Sigmoid colon (tissue), 7 donors: ENCODE measurements around the gene PIP5KL1. TPM values are rescaled to one million over a fixed set of nuclear protein-coding genes. Genes with fewer than 3 reads are reported as not detected.
A peak's percentile ranks its signal among the peaks of the same experiment; 100 is the strongest.

Experiments
- DNase-seq: peaks from one replicate; pipeline ENCODE4 v3.0.0-alpha.2; 2019
- H3K27ac ChIP-seq, 4 donors: fragments of 200-600 bp; sonication (generic); one replicate each; pipeline ENCODE4 v1.5.1; 2016 to 2019; ENCODE audit warnings: mild to moderate bottlenecking in 1 of 4
- H3K27me3 ChIP-seq, 3 donors: fragments of 200-600 bp; sonication (generic); one replicate each; pipeline ENCODE4 v1.5.1; 2019; ENCODE audit warnings: mild to moderate bottlenecking in 1 of 3
- H3K36me3 ChIP-seq, 4 donors: fragments of 200-600 bp; sonication (generic); one replicate each; pipeline ENCODE4 v1.5.1; 2016 to 2019
- H3K4me1 ChIP-seq, 4 donors: fragments of 200-600 bp; sonication (generic); one replicate each; pipeline ENCODE4 v1.5.1; 2017 to 2019
- H3K4me3 ChIP-seq, 4 donors: fragments of 200-600 bp; sonication (generic); one replicate each; pipeline ENCODE4 v1.5.1; 2017 to 2019; ENCODE audit warnings: mild to moderate bottlenecking in 2 of 4, moderate library complexity in 1 of 4
- H3K9me3 ChIP-seq, 4 donors: fragments of 200-600 bp in 3 of 4; sonication (generic) in 3 of 4; one replicate each; pipeline versions ENCODE4 v1.5.1 to v1.6.1; 2013 to 2019
- CTCF ChIP-seq, 4 experiments: fragments of 450-650 bp in 3 of 4; fragments of 200-600 bp in 1 of 4; IDR thresholded peaks; one replicate each; pipeline ENCODE4 v1.5.1; 2016 to 2019; ENCODE audit warnings: antibody characterized with exemption in 4 of 4, mild to moderate bottlenecking in 3 of 4, moderate library complexity in 2 of 4
- EP300 ChIP-seq, 4 donors: sonication (generic); formaldehyde crosslinking; IDR thresholded peaks; one replicate each; pipeline ENCODE4 v1.6.1; 2017; ENCODE audit warnings: antibody characterized with exemption in 4 of 4
- POLR2A ChIP-seq, 2 donors: fragments of 450-650 bp; IDR thresholded peaks; one replicate each; pipeline ENCODE4 v1.6.1; 2016; ENCODE audit warnings: antibody characterized with exemption in 2 of 2, mild to moderate bottlenecking in 2 of 2, moderate library complexity in 2 of 2
- POLR2AphosphoS5 ChIP-seq, 4 donors: sonication (generic); formaldehyde crosslinking; IDR thresholded peaks; one replicate each; pipeline ENCODE4 v1.6.1; 2017; ENCODE audit warnings: antibody characterized with exemption in 4 of 4
- WGBS, 2 donors: extraction: QIAGEN DNeasy Blood & Tissue Kit; methylation state at CpG; one replicate each; pipeline ENCODE4 v1.1.7; 2013; 5-methylcytosine and 5-hydroxymethylcytosine counted together
- intact Hi-C: fragments of 100-400 bp; cut with DNase I; formaldehyde crosslinking; loops from one replicate; pipeline ENCODE4 v1.15.1; 2023
- polyA plus RNA-seq, 3 donors: library from polyadenylated mRNA; stranded (reverse); fragments of 200-250 nt; gene quantifications; one replicate each; pipeline ENCODE4 v1.2.3, GENCODE V29; 2013
- total RNA-seq, 4 donors: library from RNA; depleted of rRNA; stranded (reverse); fragments of >200 nt; gene quantifications; one replicate each; pipeline ENCODE4 v1.1.0, GENCODE V29; 2016
- donor health status: healthy with polysubstance abuse.
- donor health status: Bipolar disorder and iron deficiency.
- donor health status: healthy.

The PIP5KL1 gene
- total RNA-seq (1 to 10 TPM in 3 of 4 donors, under 1 TPM in 1; 0.16 to 4.2 (median 2.6) TPM), polyA plus RNA-seq (1 to 10 TPM in 1 of 3 donors, under 1 TPM in 1, not detected in 1; 0.70 to 1.8 TPM)

GRCh38 chr9:127930231-127931091 is at the start of gene PIP5KL1:
Gene PIP5KL1, minus strand, starts transcription at chr9:127930777. Its CDS starts 25 bp downstream, at chr9:127930752.
- H3K9me3 ChIP-seq: no peaks in the 10 kb centered on the region
- peaks cover 22 to 65% (median 33%) of the 10 kb centered on the region in 3 donors for H3K27me3 ChIP-seq
- H3K4me1 ChIP-seq: peaks cover 0 to 34% (median 32%) of the 10 kb centered on the region in 4 donors
- H3K27ac ChIP-seq: no peak within 1 kb of the TSS
- H3K36me3 ChIP-seq: peaks cover 0 to 9% (median 4%) of the 10 kb centered on the region in 4 donors
- H3K4me3 ChIP-seq: peak within 1 kb of the TSS; percentile 21 to 55 (median 45)
- peak; percentile 88 for DNase-seq
- 2% methylated on average over 70 of the region's 70 CpGs for WGBS, 2 donors
- TF ChIP-seq EP300 (IDR thresholded peaks at IDR 0.05): no peak
- no peak for TF ChIP-seq CTCF (IDR thresholded peaks at IDR 0.05)
- no peak for TF ChIP-seq POLR2A (IDR thresholded peaks at IDR 0.05)
- TF ChIP-seq POLR2AphosphoS5 (IDR thresholded peaks at IDR 0.05): no peak
- intact Hi-C loops: loop anchor here (5.0 kb wide), 1 partner anchor 318 kb away; the partner anchor contains the start of gene STXBP1

GRCh38 chr9:127980060-127980705 is 49.6 kb upstream of the PIP5KL1 start:
- Histone ChIP-seq H3K4me3 (peak overlapping the region; percentile 61 to 96 (median 83)), H3K27me3 (no peaks in the 10 kb centered on the region), H3K36me3 (no peaks in the 10 kb centered on the region), H3K27ac (peak overlapping the region; percentile 94 to 99 (median 96)), H3K4me1 (peaks cover 0 to 59% (median 49%) of the 10 kb centered on the region in 4 donors), H3K9me3 (no peaks in the 10 kb centered on the region)
- DNase-seq: peak; percentile 75
- 0 to 1% methylated on average over 61 of the region's 61 CpGs for WGBS, 2 donors
- TF ChIP-seq CTCF (IDR thresholded peaks at IDR 0.05): no peak
- no peak for TF ChIP-seq EP300 (IDR thresholded peaks at IDR 0.05)
- TF ChIP-seq POLR2A (IDR thresholded peaks at IDR 0.05): peak in 1 of 2 donors; percentile 47
- peak in 3 of 4 donors; percentile 19 to 76 (median 67) for TF ChIP-seq POLR2AphosphoS5 (IDR thresholded peaks at IDR 0.05)
- intact Hi-C loops: loop anchor here (1.0 to 5.0 kb wide), 4 partner anchors 23 to 147 kb away; partner anchors contain the start of gene PTGES2

GRCh38 chr9:127979333-127980059 is 48.9 kb upstream of the PIP5KL1 start:
- WGBS, 2 donors: 1 to 5% methylated on average over 24 of the region's 24 CpGs
- peak overlapping the region; percentile 61 to 96 (median 83) for H3K4me3 ChIP-seq

GRCh38 chr9:127979015-127979332 is 48.4 kb upstream of the PIP5KL1 start:
- no peaks in the 10 kb centered on the region for H3K36me3 ChIP-seq
- intact Hi-C loops: no loop called here
- H3K9me3 ChIP-seq: no peaks in the 10 kb centered on the region
- WGBS, 2 donors: 7 to 31% methylated on average over 5 of the region's 5 CpGs
- TF ChIP-seq CTCF (IDR thresholded peaks at IDR 0.05) (no peak), POLR2AphosphoS5 (IDR thresholded peaks at IDR 0.05) (no peak), POLR2A (IDR thresholded peaks at IDR 0.05) (no peak), EP300 (IDR thresholded peaks at IDR 0.05) (no peak)
- peaks cover 0 to 71% (median 61%) of the 10 kb centered on the region in 4 donors for H3K4me1 ChIP-seq
- H3K4me3 ChIP-seq: peak overlapping the region; percentile 61 to 96 (median 83)
- no peak for DNase-seq
- peak overlapping the region; percentile 94 to 99 (median 96) for H3K27ac ChIP-seq
- H3K27me3 ChIP-seq: no peaks in the 10 kb centered on the region

More at GRCh38 chr9:127979333-127980059, 48.9 kb upstream of the PIP5KL1 start:
- peaks cover 0 to 66% (median 56%) of the 10 kb centered on the region in 4 donors for H3K4me1 ChIP-seq
- intact Hi-C loops: loop anchor here (1.0 to 5.0 kb wide), 4 partner anchors 23 to 148 kb away; partner anchors contain the start of gene PTGES2
- no peaks in the 10 kb centered on the region for H3K9me3 ChIP-seq
- peak overlapping the region; percentile 94 to 99 (median 96) for H3K27ac ChIP-seq
- H3K36me3 ChIP-seq: no peaks in the 10 kb centered on the region
- no peaks in the 10 kb centered on the region for H3K27me3 ChIP-seq
- DNase-seq: peak; percentile 85
- TF ChIP-seq POLR2AphosphoS5 (IDR thresholded peaks at IDR 0.05) (peak in 3 of 4 donors; percentile 35 to 55 (median 53)), POLR2A (IDR thresholded peaks at IDR 0.05) (no peak)
